H9 (cell line): ENCODE data around the gene DLEC1. TPM values are rescaled to one million over a fixed set of nuclear protein-coding genes. Genes with fewer than 3 reads are reported as not detected.

Source experiments
- DNase-seq: peaks from one replicate; pipeline ENCODE4 v3.0.0-alpha.2; 2017
- H2AFZ ChIP-seq: one replicate; pipeline ENCODE4 v1.6.1; 2013; ENCODE audit warnings: mild to moderate bottlenecking, low read length, control low read depth, moderate library complexity
- H2AK5ac ChIP-seq: 2 replicates; pipeline ENCODE4 v1.6.1; 2013; ENCODE audit warnings: low read length, control low read depth, mixed read lengths; ENCODE audit not compliant: insufficient read length
- H2BK120ac ChIP-seq: one replicate; pipeline ENCODE4 v1.6.1; 2013; ENCODE audit warnings: low read depth, mild to moderate bottlenecking, low read length, control low read depth, inconsistent platforms; ENCODE audit not compliant: poor library complexity, severe bottlenecking
- H2BK12ac ChIP-seq: 2 replicates; pipeline ENCODE4 v1.6.1; 2013; ENCODE audit warnings: low read length, control low read depth, mixed read lengths, low read depth; ENCODE audit not compliant: insufficient read length
- H2BK15ac ChIP-seq: 2 replicates; pipeline ENCODE4 v1.6.1; 2013; ENCODE audit warnings: low read depth, low read length, control low read depth
- H2BK20ac ChIP-seq: one replicate; pipeline ENCODE4 v1.6.1; 2013; ENCODE audit warnings: low read depth, mild to moderate bottlenecking, low read length, control low read depth, inconsistent platforms; ENCODE audit not compliant: poor library complexity, severe bottlenecking
- H2BK5ac ChIP-seq: 2 replicates; pipeline ENCODE4 v1.6.1; 2013; ENCODE audit warnings: low read length, control low read depth, mixed read lengths; ENCODE audit not compliant: insufficient read length
- H3K14ac ChIP-seq: 2 replicates; pipeline ENCODE4 v1.6.1; 2013; ENCODE audit warnings: low read length, control low read depth; ENCODE audit not compliant: insufficient read depth
- H3K18ac ChIP-seq: 2 replicates; pipeline ENCODE4 v1.6.1; 2013; ENCODE audit warnings: low read depth, mild to moderate bottlenecking, mixed read lengths, low read length, control low read depth; ENCODE audit not compliant: insufficient read length
- H3K23ac ChIP-seq: 2 replicates; pipeline ENCODE4 v1.6.1; 2013; ENCODE audit warnings: low read length, control low read depth, mixed read lengths, low read depth; ENCODE audit not compliant: insufficient read length
- H3K23me2 ChIP-seq: 2 replicates; pipeline ENCODE4 v1.6.1; 2013; ENCODE audit warnings: low read depth, mild to moderate bottlenecking, mixed read lengths, low read length, control low read depth; ENCODE audit not compliant: insufficient read length, poor library complexity, severe bottlenecking
- H3K27ac ChIP-seq: 2 replicates; pipeline ENCODE4 v1.5.1; 2013; ENCODE audit warnings: low read length, control low read depth, mixed read lengths, low read depth; ENCODE audit not compliant: insufficient read length
- H3K27me3 ChIP-seq: 2 replicates; pipeline ENCODE4 v1.6.1; 2013; ENCODE audit warnings: low read length, control low read depth, inconsistent platforms; ENCODE audit not compliant: insufficient read depth
- H3K4ac ChIP-seq: 2 replicates; pipeline ENCODE4 v1.6.1; 2013; ENCODE audit warnings: low read depth, mild to moderate bottlenecking, control low read depth, inconsistent platforms, low read length, moderate library complexity
- H3K4me1 ChIP-seq: 2 replicates; pipeline ENCODE4 v1.6.1; 2013; ENCODE audit warnings: low read length, control low read depth, inconsistent platforms; ENCODE audit not compliant: insufficient read depth
- H3K4me2 ChIP-seq: 2 replicates; pipeline ENCODE4 v1.6.1; 2013; ENCODE audit warnings: low read length, control low read depth, mixed read lengths; ENCODE audit not compliant: insufficient read length, insufficient read depth
- H3K56ac ChIP-seq: 2 replicates; pipeline ENCODE4 v1.6.1; 2013; ENCODE audit warnings: low read depth, mild to moderate bottlenecking, mixed read lengths, low read length, control low read depth; ENCODE audit not compliant: insufficient read length
- H3K79me1 ChIP-seq: 2 replicates; pipeline ENCODE4 v1.6.1; 2013; ENCODE audit warnings: low read depth, mild to moderate bottlenecking, moderate library complexity, low read length, control low read depth, inconsistent platforms; ENCODE audit not compliant: insufficient read depth, poor library complexity, severe bottlenecking
- H3K79me2 ChIP-seq: 2 replicates; pipeline ENCODE4 v1.6.1; 2013; ENCODE audit warnings: low read length, control low read depth, inconsistent platforms; ENCODE audit not compliant: insufficient read depth
- H3K9ac ChIP-seq: 2 replicates; pipeline ENCODE4 v1.6.1; 2013; ENCODE audit warnings: low read length, control low read depth, mixed read lengths; ENCODE audit not compliant: insufficient read length; ENCODE audit errors: extremely low read depth
- H3K9me3 ChIP-seq: one replicate; pipeline ENCODE4 v1.6.1; 2013; ENCODE audit warnings: low read depth, low read length, inconsistent platforms; ENCODE audit not compliant: control insufficient read depth
- H3T11ph ChIP-seq: one replicate; pipeline ENCODE4 v1.6.1; 2013; ENCODE audit warnings: mild to moderate bottlenecking, low read length, control low read depth, inconsistent platforms
- H4K20me1 ChIP-seq: one replicate; pipeline ENCODE4 v1.6.1; 2013; ENCODE audit not compliant: control insufficient read depth, insufficient read length, insufficient read depth
- H4K5ac ChIP-seq: 2 replicates; pipeline ENCODE4 v1.6.1; 2013; ENCODE audit warnings: low read depth, mild to moderate bottlenecking, mixed read lengths, low read length, control low read depth; ENCODE audit not compliant: insufficient read length
- H4K8ac ChIP-seq: replicated peaks from 2 replicates; pipeline ENCODE4 v1.6.1; 2013; ENCODE audit warnings: low read length, control low read depth, mixed read lengths, low read depth; ENCODE audit not compliant: insufficient read length
- H4K91ac ChIP-seq: 2 replicates; pipeline ENCODE4 v1.6.1; 2013; ENCODE audit warnings: low read depth, mild to moderate bottlenecking, moderate library complexity, mixed read lengths, low read length, control low read depth; ENCODE audit not compliant: insufficient read length
- H3K27ac Mint-ChIP-seq, 3 experiments: 2 replicates in 2 of 3; 3 replicates in 1 of 3; pipeline ENCODE4 v1.8.0; 2020 to 2021; ENCODE audit warnings: mixed read lengths in 3 of 3, mild to moderate bottlenecking in 1 of 3, moderate library complexity in 1 of 3
- H3K27me3 Mint-ChIP-seq: 2 replicates; pipeline ENCODE4 v1.8.0; 2021; ENCODE audit warnings: low read depth, mild to moderate bottlenecking, moderate library complexity, mixed read lengths
- H3K36me3 Mint-ChIP-seq, 3 experiments: 2 replicates in 2 of 3; 3 replicates in 1 of 3; pipeline ENCODE4 v1.8.0; 2020 to 2021; ENCODE audit warnings: low read depth in 3 of 3, mixed read lengths in 3 of 3; ENCODE audit not compliant: insufficient read depth in 1 of 3
- H3K4me1 Mint-ChIP-seq, 2 experiments: 2 replicates each; pipeline ENCODE4 v1.8.0; 2020; ENCODE audit warnings: mixed read lengths in 2 of 2
- H3K4me3 Mint-ChIP-seq, 2 experiments: 2 replicates in 1 of 2; 3 replicates in 1 of 2; pipeline ENCODE4 v1.8.0; 2020 to 2021; ENCODE audit warnings: mild to moderate bottlenecking in 2 of 2, mixed read lengths in 2 of 2, moderate library complexity in 1 of 2
- H3K9me3 Mint-ChIP-seq, 2 experiments: 2 replicates in 1 of 2; 3 replicates in 1 of 2; pipeline ENCODE4 v1.8.0; 2020; ENCODE audit warnings: mild to moderate bottlenecking in 2 of 2, mixed read lengths in 2 of 2, moderate library complexity in 1 of 2
- WGBS: extraction: QIAGEN DNeasy Blood & Tissue Kit; methylation state at CpG from one replicate; pipeline ENCODE4 v1.1.7; 2013; ENCODE audit warnings: missing lambda C conversion rate, low lambda C conversion rate, mixed read lengths; ENCODE audit not compliant: insufficient read length; ENCODE audit errors: extremely low coverage; 5-methylcytosine and 5-hydroxymethylcytosine counted together
- total RNA-seq: library from RNA; stranded (reverse); gene quantifications from 2 replicates; pipeline ENCODE4 v1.2.1, GENCODE V29; 2021
- TF ChIP-seq, protein P1 (sequence below): fragments of 200-600 bp; sonication (generic); conservative IDR thresholded peaks from 3 replicates; pipeline ENCODE4 v1.8.0; 2021; ENCODE audit warnings: antibody characterized with exemption, mild to moderate bottlenecking

Gene DLEC1
- total RNA-seq, 1 experiment from 2014 or later = 2.1 TPM

DNA sequence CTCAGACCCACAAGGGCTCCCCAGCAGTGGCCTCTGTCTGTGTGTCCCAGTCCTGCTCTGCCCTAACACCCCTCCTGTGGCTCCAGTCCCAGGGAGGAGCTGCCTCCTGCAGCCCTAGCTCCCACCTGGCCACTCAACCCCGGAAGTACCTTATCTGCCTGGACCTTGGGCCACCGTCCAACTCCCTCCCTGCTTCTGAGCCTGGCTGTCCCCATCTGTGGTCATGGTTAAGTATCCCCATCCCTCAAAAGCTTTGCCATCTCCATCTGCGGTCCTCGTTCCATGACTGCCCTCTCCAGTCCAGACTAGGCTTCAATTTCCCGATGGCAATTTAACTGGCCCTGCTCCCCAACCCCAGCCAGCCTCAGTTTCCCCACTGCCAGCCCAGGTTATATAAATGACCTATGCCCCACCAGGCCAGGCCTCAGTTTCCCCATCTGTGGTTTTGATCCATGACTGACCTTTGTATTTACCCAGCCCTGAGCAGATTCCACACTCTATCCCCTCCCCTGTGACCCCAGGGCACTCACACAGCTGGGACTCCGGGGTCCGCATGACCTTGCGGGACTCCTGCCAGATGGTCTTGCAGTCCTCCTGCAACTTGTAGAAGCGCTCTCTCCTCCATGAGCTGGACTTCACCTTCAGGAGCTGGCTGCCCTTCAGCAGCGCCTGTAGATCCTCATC is 19.2 kb upstream of the DLEC1 start:
- no peak overlapping the region for H3K56ac ChIP-seq
- no peak overlapping the region for H3K23ac ChIP-seq
- no peaks in the 10 kb centered on the region; the same call in 1 of the 2 replicates for H3K27me3 Mint-ChIP-seq

More for the DNA sequence above, 19.2 kb upstream of the DLEC1 start:
- Histone ChIP-seq H2BK12ac (no peak overlapping the region), H3K18ac (no peak overlapping the region), H3K79me2 (no peaks in the 10 kb centered on the region), H4K8ac (no peak overlapping the region), H3K9ac (no peak overlapping the region), H3K9me3 (no peaks in the 10 kb centered on the region), H3K23me2 (peaks cover 5% of the 10 kb centered on the region), H3K4me2 (no peak overlapping the region), H2BK20ac (no peak overlapping the region), H2AFZ (no peak overlapping the region), H2BK5ac (no peak overlapping the region), H3K14ac (no peak overlapping the region), H3T11ph (no peak overlapping the region), H3K27ac (no peak overlapping the region), H2BK120ac (no peak overlapping the region), H4K91ac (no peak overlapping the region), H4K20me1 (no peaks in the 10 kb centered on the region), H3K4ac (no peak overlapping the region), H2BK15ac (no peak overlapping the region), H2AK5ac (no peak overlapping the region), H3K27me3 (no peaks in the 10 kb centered on the region; the same call in 1 of the 2 replicates), H3K4me1 (no peaks in the 10 kb centered on the region), H3K79me1 (no peaks in the 10 kb centered on the region), H4K5ac (no peak overlapping the region)
- 0 out of 5 replicates have a peak overlapping the region, but pooled peaks of 1 of the 2 experiments have one; percentile 27 for H3K4me3 Mint-ChIP-seq
- peaks cover 4 to 6% of the 10 kb centered on the region in 2 experiments for H3K4me1 Mint-ChIP-seq
- TF ChIP-seq, protein P1, sequence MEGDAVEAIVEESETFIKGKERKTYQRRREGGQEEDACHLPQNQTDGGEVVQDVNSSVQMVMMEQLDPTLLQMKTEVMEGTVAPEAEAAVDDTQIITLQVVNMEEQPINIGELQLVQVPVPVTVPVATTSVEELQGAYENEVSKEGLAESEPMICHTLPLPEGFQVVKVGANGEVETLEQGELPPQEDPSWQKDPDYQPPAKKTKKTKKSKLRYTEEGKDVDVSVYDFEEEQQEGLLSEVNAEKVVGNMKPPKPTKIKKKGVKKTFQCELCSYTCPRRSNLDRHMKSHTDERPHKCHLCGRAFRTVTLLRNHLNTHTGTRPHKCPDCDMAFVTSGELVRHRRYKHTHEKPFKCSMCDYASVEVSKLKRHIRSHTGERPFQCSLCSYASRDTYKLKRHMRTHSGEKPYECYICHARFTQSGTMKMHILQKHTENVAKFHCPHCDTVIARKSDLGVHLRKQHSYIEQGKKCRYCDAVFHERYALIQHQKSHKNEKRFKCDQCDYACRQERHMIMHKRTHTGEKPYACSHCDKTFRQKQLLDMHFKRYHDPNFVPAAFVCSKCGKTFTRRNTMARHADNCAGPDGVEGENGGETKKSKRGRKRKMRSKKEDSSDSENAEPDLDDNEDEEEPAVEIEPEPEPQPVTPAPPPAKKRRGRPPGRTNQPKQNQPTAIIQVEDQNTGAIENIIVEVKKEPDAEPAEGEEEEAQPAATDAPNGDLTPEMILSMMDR = no peak
- H3K36me3 Mint-ChIP-seq = peaks cover 5 to 28% (median 19%) of the 10 kb centered on the region in 3 experiments; a peak in 6 of 7 replicates
- H3K27ac Mint-ChIP-seq = peak overlapping the region in 1 of 3 experiments; percentile 45; a peak in 1 of 7 replicates
- no CpG with 5 or more reads among the region's 10 CpGs for WGBS
- H3K9me3 Mint-ChIP-seq = no peaks in the 10 kb centered on the region
- no peak for DNase-seq
